ENCODE measurements around the gene CLSTN2.
A peak's percentile ranks its signal among the peaks of the same experiment; 100 is the strongest.

CLSTN2 gene

DNA sequence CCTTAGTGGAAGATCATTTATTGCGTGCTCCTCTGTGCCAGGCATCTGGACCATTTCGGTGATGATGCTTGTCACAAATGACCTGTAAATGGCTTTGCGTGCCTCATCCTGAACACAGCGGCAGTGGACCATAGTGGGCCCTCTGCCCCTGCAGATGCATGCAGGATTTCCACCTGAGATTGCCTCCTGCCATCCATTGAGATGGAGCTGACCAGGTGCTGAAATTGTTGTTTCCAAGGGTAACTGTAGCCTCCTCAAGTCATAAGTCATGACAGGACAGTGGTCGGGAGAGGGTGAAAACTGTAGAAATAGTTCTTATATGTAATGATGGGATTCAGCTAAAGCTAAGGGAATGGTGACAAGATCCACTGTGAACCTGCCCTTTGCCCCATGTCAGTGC, 35.5 kb downstream of the CLSTN2 start:
- TF ChIP-seq, protein P1, sequence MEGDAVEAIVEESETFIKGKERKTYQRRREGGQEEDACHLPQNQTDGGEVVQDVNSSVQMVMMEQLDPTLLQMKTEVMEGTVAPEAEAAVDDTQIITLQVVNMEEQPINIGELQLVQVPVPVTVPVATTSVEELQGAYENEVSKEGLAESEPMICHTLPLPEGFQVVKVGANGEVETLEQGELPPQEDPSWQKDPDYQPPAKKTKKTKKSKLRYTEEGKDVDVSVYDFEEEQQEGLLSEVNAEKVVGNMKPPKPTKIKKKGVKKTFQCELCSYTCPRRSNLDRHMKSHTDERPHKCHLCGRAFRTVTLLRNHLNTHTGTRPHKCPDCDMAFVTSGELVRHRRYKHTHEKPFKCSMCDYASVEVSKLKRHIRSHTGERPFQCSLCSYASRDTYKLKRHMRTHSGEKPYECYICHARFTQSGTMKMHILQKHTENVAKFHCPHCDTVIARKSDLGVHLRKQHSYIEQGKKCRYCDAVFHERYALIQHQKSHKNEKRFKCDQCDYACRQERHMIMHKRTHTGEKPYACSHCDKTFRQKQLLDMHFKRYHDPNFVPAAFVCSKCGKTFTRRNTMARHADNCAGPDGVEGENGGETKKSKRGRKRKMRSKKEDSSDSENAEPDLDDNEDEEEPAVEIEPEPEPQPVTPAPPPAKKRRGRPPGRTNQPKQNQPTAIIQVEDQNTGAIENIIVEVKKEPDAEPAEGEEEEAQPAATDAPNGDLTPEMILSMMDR (IDR thresholded peaks at IDR 0.05; ENCODE audit: control insufficient read depth, insufficient read depth, low read depth, low read length, missing control alignments) = no peak
- H3K4me3 ChIP-seq (ENCODE audit: control insufficient read depth, low read depth, low read length) = no peak overlapping the region
- DNase-seq (ENCODE audit: low read depth) = no peak

DNA sequence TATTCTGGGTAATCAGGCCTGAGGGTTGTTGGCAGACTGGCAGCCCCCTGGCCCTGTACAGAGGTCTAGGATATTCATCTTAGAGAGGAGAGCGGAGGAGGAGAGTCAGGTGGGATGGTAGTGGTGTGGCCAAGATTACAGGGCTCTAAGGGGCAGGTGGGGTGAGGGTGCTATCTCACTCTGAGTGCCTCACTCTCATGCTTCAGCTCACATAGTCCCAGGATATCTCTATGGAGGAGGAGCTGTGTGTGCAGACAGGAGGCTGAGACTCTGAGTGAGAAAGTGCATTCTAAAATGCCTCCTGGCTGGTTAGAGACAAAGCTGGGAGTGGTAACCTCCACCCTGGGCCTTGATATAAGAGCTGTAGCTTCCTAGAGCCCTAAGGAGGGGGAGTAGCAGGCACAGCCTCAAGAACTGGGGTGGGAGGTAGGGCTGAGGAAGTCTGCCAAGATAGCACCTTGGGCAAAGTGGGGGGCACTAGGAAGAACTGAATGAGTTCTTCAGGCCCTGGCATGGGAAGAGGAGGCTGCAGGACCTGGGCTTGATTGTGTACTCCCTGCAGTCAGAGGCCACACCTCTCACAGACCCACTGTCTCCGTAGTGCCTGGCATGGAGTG, 39.9 kb downstream of the CLSTN2 start:
- TF ChIP-seq, protein P1 (IDR thresholded peaks at IDR 0.05; ENCODE audit: control insufficient read depth, insufficient read depth, low read depth, low read length, missing control alignments) = no peak
- DNase-seq (ENCODE audit: low read depth) = no peak
- H3K4me3 ChIP-seq (ENCODE audit: control insufficient read depth, low read depth, low read length) = no peak overlapping the region

DNA sequence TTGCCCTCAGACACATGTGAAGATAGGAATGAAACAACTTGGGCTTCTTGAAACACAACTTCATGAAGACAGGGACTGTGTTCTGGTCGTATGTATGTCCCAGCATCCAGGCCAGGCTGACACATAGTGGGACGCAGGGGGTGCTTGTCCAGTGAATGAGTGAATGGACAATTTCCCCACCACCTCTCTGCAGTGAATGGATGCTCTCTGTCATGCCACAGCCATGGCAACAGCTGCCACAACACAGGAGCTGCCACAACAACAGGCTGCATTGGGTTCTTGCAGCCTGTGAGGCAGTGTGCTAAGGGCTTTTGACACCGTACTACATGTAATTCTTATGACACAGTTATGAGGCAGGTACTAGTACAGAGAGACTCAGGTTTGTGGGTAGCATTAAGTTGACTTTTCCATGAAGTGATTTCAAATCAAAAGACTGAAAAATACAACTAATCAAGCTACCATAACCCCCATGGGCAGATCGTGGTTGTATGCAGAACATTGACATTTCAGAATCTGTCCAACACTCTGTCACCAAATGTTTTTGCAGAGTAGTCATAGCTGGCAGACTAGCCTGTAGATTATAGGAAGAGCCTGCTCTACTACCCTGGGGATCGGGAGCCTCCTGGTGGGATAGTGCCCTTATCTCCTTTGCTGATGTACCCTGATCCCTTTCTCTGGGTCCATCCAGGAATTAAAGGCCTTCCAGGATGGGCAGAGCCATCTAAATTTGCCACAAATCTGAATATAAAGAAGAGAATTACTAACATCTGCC, 40.8 kb downstream of the CLSTN2 start:
- TF ChIP-seq, protein P1 (IDR thresholded peaks at IDR 0.05; ENCODE audit: control insufficient read depth, insufficient read depth, low read depth, low read length, missing control alignments) = no peak

DNA sequence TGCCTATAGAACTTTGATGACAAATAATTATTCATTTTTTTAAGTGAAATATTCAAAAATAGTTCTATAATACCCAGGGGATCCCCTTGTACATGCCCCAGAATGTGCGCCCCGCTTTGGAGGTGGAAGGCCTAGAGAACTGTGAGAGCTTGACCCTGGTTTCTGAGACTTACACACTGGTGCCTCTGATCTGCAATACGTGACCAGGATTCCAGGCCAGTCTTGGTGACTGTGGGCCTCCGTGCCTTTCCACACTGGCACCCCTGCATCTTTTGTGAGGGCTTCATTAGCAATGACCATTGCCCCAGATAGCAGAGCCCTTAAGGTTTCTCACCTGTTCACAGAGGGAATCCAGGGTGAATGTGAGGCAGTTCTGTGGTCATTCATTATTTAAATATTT, 44.0 kb downstream of the CLSTN2 start:
- no peak for DNase-seq (ENCODE audit: low read depth)
- H3K4me3 ChIP-seq (ENCODE audit: control insufficient read depth, low read depth, low read length) = no peak overlapping the region
- TF ChIP-seq, protein P1 (IDR thresholded peaks at IDR 0.05; ENCODE audit: control insufficient read depth, insufficient read depth, low read depth, low read length, missing control alignments) = no peak

More for the DNA sequence above, 40.8 kb downstream of the CLSTN2 start:
- H3K4me3 ChIP-seq (ENCODE audit: control insufficient read depth, low read depth, low read length) = no peak overlapping the region
- DNase-seq (ENCODE audit: low read depth) = no peak

DNA sequence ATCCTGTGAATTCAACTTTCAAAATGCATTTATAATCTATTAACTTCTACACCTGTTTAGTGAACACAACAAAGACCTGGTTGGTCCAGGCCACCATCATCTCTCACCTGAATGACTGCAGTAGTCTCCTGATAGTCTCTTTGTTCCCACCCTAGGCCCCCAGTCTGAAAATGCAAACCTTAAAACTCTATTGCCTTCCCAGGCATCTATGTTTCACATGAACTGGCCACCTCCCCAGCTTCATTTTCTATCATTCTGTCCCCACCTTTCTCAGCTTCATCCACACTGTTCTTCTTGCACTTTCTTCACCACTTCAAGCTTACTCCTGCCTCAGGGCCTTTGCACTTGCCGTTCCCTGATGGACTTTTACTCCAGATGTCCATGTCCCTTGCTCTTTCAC, 45.0 kb downstream of the CLSTN2 start:
- DNase-seq (ENCODE audit: low read depth) = no peak
- no peak overlapping the region for H3K4me3 ChIP-seq (ENCODE audit: control insufficient read depth, low read depth, low read length)
- TF ChIP-seq, protein P1 (IDR thresholded peaks at IDR 0.05; ENCODE audit: control insufficient read depth, insufficient read depth, low read depth, low read length, missing control alignments) = no peak

DNA sequence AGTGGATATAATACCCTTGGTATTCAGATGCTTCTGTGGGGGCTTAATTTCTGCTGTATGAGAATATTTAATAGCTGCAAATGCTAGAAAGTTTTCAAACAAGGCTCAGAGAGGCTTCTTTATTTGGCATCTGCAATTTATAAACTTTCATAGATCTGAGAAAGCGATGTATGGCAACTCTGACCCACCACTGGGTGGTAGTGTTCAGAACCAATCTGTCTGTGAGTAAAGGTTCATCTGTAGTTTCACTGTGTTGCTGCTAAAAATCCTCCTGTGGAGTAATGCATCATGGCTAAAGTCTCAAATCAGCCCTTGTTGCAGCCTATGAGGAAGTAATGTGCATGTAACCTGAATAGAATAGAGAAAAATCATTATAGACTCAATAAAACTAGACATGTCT, 47.4 kb downstream of the CLSTN2 start:
- TF ChIP-seq, protein P1 (IDR thresholded peaks at IDR 0.05; ENCODE audit: control insufficient read depth, insufficient read depth, low read depth, low read length, missing control alignments) = peak; percentile 11
- H3K4me3 ChIP-seq (ENCODE audit: control insufficient read depth, low read depth, low read length) = no peak overlapping the region
- no peak for DNase-seq (ENCODE audit: low read depth)

Data from AG09309 (cell line).